ENCODE measurements around the gene ITK. TPM values are rescaled to one million over a fixed set of nuclear protein-coding genes. Genes with fewer than 3 reads are reported as not detected.
A peak's percentile ranks its signal among the peaks of the same experiment; 100 is the strongest.

The ITK gene
- total and polyA plus RNA-seq, 12 donors = 0.22 to 2.7 (median 0.92) TPM; not detected in 1

- no peaks in the 10 kb centered on the region for H3K27me3 ChIP-seq
- no peak for DNase-seq
- H3K4me3 ChIP-seq = no peak overlapping the region
- TF ChIP-seq, protein P1, sequence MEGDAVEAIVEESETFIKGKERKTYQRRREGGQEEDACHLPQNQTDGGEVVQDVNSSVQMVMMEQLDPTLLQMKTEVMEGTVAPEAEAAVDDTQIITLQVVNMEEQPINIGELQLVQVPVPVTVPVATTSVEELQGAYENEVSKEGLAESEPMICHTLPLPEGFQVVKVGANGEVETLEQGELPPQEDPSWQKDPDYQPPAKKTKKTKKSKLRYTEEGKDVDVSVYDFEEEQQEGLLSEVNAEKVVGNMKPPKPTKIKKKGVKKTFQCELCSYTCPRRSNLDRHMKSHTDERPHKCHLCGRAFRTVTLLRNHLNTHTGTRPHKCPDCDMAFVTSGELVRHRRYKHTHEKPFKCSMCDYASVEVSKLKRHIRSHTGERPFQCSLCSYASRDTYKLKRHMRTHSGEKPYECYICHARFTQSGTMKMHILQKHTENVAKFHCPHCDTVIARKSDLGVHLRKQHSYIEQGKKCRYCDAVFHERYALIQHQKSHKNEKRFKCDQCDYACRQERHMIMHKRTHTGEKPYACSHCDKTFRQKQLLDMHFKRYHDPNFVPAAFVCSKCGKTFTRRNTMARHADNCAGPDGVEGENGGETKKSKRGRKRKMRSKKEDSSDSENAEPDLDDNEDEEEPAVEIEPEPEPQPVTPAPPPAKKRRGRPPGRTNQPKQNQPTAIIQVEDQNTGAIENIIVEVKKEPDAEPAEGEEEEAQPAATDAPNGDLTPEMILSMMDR (IDR thresholded peaks at IDR 0.05) = no peak
- TF ChIP-seq POLR2A (IDR thresholded peaks at IDR 0.05) = no peak
- H3K4me1 ChIP-seq (replicated peaks in 1 of 2) = no peaks in the 10 kb centered on the region
- no peak overlapping the region for H3K27ac ChIP-seq
- intact Hi-C loops (cut with DNase I) = no loop called here
- H3K36me3 ChIP-seq (replicated peaks in 1 of 2) = no peaks in the 10 kb centered on the region
- H3K9me3 ChIP-seq (replicated peaks in 1 of 3) = no peaks in the 10 kb centered on the region
Measured at GRCh38 chr5:157247267-157247666, 66.6 kb downstream of the ITK start.

DNA sequence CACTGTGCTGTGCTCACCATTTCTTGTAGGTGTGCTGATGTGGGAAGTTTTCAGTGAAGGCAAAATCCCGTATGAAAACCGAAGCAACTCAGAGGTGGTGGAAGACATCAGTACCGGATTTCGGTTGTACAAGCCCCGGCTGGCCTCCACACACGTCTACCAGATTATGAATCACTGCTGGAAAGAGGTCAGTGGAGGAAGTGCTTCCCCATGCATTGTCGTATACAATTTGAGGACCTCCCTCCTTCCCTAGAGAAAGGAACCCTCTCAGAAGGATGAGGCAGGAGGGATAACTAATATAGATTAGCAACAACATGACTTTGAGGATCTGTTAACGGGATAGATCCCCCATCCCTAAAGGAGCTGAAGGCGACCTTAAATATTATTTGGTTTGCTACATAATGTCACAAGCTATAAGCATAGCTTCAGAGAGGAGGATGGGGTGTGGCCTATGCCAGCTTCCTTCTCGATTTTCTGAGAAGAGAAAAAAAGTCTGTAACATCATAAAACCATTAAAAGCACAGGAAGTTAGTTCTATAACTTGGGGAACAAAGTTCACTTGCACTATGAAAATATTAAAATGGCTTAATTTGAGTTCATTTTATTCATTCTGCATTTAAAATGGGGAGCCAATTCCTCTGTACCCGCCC is 68.3 kb downstream of the ITK start:
- TF ChIP-seq, protein P1 (IDR thresholded peaks at IDR 0.05) = no peak
- no peak for TF ChIP-seq POLR2A (IDR thresholded peaks at IDR 0.05)
- no peak overlapping the region for H3K4me3 ChIP-seq
- no peaks in the 10 kb centered on the region for H3K9me3 ChIP-seq (replicated peaks in 1 of 3)
- no peaks in the 10 kb centered on the region for H3K27me3 ChIP-seq
- no peaks in the 10 kb centered on the region for H3K4me1 ChIP-seq (replicated peaks in 1 of 2)
- no peak for DNase-seq
- intact Hi-C loops (cut with DNase I) = no loop called here
- 74 to 76% (median 75%) methylated on average over 11 of the region's 11 CpGs for WGBS, 4 donors
- H3K27ac ChIP-seq = no peak overlapping the region
- no peaks in the 10 kb centered on the region for H3K36me3 ChIP-seq (replicated peaks in 1 of 2)

- 51 to 57% (median 55%) methylated on average over 4 of the region's 4 CpGs for WGBS, 4 donors
- Histone ChIP-seq H3K4me3 (no peak overlapping the region), H3K27me3 (no peaks in the 10 kb centered on the region), H3K9me3 (replicated peaks in 1 of 3) (no peaks in the 10 kb centered on the region), H3K27ac (no peak overlapping the region), H3K36me3 (replicated peaks in 1 of 2) (no peaks in the 10 kb centered on the region), H3K4me1 (replicated peaks in 1 of 2) (no peaks in the 10 kb centered on the region)
- no peak for DNase-seq
- no peak for TF ChIP-seq POLR2A (IDR thresholded peaks at IDR 0.05)
- TF ChIP-seq, protein P1 (IDR thresholded peaks at IDR 0.05) = no peak
- intact Hi-C loops (cut with DNase I) = no loop called here
Measured at GRCh38 chr5:157252711-157253465, 72.2 kb downstream of the ITK start.

DNA sequence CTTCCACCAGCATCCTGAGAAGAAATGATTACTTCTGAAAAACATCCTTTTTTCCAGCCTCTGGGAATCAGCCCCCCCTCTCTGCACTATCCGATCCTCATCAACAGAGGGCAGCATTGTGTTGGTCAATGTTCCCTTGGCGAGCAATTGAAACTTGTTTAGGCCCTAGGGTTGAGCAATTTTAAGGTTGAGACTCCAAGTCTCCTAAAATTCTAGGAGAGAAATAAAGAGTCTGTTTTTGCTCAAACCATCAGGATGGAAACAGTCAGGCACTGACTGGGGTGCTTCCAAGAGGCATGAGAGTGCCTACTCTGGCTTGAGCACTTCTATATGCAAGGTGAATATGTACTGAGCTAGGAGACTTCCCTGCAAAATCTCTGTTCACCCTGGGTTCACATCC is 72.9 kb downstream of the ITK start:
- peak; percentile 47 to 81 (median 56) for DNase-seq
- Histone ChIP-seq H3K4me1 (replicated peaks in 1 of 2) (no peaks in the 10 kb centered on the region), H3K36me3 (replicated peaks in 1 of 2) (no peaks in the 10 kb centered on the region), H3K4me3 (no peak overlapping the region), H3K9me3 (replicated peaks in 1 of 3) (no peaks in the 10 kb centered on the region), H3K27ac (no peak overlapping the region), H3K27me3 (no peaks in the 10 kb centered on the region)
- 3 to 5% (median 4%) methylated on average over 2 of the region's 2 CpGs for WGBS, 4 donors
- intact Hi-C loops (cut with DNase I) = no loop called here
- TF ChIP-seq POLR2A (IDR thresholded peaks at IDR 0.05) = no peak
- TF ChIP-seq, protein P1 (IDR thresholded peaks at IDR 0.05) = peak; percentile 69 to 89 (median 83)

All from adrenal gland (tissue), 12 donors.